Suppressor macrophage treated with lipopolysaccharide for 1 hour (primary cell): Measurements from ENCODE around the gene FRMD4B.
"Not testable (repeated sequence)": the region's sequence is repeated elsewhere in the genome, so short reads cannot be mapped to it uniquely, and the experiment has no call there.

Experiments used
- DNase-seq, 3 donors: peaks; one replicate each; pipeline ENCODE4 v3.0.0-alpha.2; 2020 to 2022

FRMD4B gene

DNA sequence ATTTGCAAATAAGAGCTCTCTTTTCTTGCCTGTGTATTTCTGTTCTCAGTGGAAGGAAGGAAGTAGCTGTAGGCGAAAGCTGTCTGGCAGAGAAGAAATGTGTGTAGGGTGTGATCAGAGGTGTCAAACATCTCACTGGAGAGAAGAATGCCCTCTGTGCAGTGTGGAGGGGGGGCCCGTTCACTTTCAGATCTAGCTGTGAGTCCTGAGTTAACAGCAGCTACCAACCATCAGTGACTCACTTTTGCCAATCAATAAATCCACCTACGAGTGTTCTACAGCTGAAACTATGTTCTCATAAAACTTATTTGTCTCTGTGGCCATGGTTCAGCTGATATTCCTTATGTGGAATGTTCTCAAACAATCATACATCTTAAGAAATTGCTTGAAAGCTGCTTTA lies 103.7 kb downstream of the FRMD4B start:
- DNase-seq = no peak

DNA sequence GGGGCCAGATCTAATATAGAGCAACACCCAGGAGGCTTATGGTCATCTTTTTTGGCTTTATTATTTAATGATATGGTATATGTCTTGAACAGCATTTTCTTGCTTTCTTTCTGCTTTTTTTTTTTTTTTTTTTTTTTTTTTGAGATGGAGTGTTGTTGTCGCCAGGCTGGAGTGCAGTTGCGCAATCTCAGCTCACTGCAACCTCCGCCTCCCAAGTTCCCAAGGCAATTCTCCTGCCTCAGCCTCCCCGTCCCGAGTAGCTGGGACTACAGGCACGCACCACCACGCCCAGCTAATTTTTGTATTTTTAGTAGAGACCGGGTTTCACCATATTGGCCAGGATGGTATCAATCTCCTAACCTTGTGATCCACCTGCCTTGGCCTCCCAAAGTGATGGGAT lies 108.5 kb downstream of the FRMD4B start:
- not testable (repeated sequence) for DNase-seq

DNA sequence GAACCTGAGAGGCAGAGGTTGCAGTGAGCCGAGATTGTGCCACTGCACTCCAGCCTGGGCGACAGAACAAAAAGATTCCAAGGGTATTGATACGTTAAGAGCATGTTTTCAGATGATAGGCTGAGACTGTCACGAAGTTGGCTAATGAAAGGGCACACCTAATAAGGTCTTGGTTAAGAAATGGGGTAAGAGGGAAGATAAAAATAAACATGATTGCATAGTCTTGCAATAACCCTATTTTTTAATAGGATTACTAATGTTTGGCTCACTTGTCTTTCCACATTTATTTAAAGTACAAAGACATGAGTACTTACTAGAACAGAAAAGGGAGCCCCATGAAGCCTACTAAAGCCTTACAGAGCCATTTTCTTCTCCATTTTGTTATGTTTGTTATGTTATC lies 109.0 kb downstream of the FRMD4B start:
- DNase-seq = no peak

DNA sequence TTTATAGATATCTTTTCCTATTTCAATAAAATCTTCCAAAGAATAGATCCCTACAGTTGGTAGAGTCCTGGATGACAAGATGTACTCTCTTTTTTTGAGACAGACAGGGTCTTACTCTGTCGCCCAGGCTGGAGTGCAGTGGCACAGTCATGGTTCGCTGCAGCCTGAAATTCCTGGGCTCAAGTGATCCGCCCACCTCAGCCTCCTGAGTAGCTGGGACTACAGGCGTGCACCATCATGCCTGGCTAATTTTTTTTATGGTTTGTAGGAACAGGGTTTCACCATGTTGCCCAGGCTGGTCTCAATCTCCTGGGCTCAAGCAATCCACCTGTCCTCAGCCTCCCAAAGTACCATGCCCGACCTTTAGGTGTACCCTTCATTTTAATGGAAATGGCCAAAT lies 109.7 kb downstream of the FRMD4B start:
- not testable (repeated sequence) for DNase-seq

DNA sequence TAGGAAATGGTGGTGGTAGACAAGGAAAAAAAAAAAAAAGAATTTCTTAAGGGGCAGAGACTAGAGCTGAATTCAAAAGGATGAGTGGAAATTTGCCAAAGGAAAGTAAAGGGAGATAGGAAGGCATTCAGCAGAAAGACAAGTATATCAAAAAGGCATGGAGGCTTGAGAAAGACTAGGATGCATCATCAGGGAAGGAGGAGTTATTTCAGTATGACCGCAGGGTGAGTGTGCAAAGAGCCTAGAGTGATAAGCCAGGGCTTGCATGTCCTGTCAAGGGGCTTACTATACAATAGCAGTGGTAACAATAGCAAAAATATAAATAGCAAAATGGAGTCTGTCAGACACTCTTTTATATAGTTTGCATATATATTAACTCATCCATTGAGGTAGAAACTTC lies 112.0 kb downstream of the FRMD4B start:
- DNase-seq = no peak

DNA sequence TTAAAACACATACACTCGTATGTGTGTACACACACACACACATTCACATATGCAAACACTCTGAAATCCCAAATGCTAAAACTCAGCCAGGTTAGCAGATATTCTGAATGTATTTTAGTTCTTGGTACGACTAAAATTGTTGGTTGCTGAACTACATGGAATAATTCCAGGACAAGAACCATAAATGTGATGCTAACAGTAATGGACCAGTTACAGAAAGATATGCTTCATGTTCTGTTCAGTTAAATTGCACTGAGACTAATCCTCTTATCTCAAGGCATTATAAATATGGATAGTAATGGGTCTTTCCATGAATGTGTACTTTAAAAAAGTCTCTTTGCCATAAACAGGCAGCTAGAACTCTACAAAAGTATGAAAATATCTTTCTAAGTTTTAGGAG lies 113.3 kb downstream of the FRMD4B start:
- DNase-seq = no peak

DNA sequence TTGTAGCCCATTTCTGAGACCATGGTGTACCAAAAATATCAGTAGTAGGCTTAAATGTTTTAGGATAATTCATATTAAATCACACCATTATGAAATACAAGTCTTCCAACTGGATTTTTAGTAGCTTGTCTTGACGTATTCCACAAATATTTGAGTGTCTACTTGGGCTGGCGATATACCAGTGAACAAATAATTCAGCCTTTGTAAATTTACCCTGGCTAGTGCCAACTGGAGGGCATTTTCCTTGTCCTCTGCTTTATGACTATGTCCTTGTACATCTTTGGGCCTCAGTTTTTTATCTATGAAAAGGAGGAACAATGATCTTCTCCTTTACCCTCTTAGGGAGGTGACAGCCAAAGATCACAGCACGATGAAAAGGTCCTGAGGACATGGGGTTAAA lies 114.8 kb downstream of the FRMD4B start:
- DNase-seq = no peak

DNA sequence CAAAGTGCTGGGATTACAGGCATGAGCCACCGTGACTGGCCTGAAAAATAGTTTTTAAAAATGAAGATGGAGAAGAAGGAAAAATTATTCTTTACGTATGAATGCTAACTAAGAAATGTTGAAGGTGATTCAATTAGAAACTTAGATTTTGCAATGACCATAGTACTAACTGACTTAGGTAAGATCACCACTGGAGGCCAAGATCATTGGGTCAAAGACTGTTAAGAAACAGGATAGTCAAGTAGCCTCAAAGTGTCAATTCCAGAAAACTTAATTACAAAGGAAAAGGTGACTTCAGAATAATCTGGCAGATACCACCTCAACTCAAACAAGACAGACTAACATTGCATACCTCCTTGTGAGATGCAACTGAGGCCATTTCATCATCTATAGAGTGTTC lies 119.3 kb downstream of the FRMD4B start:
- DNase-seq = no peak

DNA sequence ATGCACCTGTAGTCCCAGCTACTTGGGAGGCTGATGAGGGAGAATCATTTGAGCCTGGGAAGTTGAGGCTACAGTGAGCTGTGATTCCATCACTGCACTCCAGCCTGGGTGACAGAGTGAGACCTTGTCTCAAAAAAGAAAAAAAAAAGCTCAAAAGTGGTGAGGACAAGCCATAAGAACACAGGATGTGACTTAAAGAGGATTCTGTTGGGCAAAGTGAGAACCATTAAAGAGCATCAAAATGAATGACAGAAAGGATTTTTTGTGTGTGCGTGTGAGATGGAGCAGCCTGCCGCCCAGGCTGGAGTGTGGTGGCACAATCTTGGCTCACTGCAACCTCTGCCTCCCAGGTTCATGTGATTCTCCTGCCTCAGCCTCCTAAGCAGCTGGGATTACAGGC lies 119.8 kb downstream of the FRMD4B start:
- DNase-seq = not testable (repeated sequence)

DNA sequence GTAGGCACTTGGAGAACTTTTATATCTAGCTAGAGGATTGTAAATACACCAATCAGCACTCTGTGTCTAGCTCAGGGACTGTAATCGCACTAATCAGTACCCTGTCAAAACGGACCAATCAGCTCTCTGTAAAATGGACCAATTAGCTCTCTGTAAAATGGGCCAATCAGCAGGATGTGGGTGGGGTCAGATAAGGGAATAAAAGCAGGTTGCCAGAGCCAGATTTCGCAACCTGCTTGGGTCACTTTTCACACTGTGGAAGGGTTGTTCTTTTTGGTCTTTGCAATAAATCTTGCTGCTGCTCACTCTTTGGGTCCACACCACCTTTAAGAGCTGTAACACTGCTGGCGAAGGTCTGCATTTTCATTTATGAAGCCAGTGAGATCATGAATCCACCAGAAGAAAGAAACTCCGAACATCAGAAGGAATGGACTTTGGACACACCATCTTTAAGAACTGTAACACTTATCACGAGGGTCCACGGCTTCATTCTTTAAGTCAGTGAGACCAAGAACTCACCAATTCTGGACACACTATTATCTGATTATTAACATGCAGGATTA lies 125.0 kb downstream of the FRMD4B start:
- peak in 2 of 3 donors; percentile 11 to 13 for DNase-seq

DNA sequence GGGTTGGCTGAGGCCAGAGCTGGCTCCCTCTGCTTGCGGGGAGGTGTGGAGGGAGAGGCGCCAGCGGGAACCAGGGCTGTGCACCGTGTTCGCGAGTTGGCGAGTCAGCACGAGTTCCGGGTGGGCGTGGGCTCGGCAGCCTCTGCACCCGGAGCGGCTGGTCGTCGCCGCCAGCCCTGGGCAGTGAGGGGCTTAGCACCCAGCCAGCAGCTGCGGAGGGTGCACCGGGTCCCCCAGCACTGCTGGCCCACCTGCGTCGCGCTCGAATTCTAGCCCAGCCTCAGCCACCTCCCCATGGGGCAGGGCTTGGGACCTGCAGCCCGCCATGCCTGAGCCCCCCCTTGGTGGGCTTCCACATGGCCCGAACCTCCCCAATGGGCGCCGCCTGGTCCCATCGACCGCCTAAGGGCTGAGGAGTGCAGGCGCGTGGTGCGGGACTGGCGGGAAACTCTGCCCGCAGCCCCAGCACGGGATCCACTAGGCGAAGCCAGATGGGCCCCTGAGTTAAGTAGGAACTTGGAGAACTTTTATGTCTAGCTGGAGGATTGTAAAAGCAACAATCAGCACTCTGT lies 125.6 kb downstream of the FRMD4B start:
- no peak for DNase-seq

DNA sequence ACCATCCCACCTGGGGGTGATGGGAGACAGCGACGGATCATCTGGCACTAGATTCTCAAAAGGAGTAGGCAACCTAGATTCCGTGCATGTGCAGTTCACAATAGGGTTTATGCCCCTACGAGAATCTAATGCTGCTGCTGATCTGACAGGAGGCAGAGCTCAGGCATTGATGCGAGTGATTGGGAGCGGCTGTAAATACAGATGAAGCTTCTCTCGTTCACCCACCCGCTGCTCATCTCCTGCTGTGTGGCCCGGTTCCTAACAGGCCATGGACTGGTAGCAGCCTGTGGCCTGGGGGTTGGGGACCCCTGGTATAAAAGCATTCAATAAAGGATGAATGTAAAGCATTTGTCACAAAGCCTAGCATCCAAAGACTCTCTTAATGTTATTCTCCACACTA lies 126.8 kb downstream of the FRMD4B start:
- DNase-seq = no peak

DNA sequence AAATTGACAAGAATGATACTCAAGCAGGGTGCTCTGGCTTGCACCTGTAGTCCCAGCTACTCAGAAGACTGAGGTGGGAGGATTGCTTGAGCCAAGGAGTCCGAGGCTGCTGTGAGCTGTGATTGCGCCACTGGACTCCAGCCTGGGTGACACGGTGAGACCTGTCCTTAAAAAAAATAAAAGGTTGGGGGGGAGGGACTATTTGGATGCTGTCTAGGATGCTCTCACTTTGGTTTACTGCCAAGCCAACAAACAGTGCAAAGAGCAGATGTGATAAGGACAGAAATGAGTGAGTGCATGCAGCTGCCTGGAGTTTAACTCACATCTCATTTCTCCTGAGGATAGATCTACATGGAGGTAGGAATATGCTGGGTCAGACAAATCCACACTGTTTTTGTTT lies 130.0 kb downstream of the FRMD4B start:
- DNase-seq = no peak

DNA sequence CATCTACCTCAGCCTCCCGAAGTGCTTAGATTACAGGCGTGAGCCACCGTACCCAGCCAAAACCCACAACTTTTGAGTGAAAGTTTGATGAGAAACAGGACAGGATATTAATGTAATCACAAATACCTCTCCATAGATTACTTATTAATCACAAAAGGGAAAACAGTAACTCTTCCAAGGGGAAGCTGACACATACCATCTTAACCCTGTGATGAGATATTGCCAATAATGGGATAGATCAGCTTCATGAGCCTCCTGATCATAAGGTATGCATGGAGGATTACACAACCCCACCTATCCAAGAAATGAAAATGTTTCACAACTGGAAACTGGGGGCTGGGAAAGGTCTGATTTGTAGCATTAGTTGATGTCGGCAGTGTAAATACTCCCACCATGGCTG lies 131.5 kb downstream of the FRMD4B start:
- no peak for DNase-seq

DNA sequence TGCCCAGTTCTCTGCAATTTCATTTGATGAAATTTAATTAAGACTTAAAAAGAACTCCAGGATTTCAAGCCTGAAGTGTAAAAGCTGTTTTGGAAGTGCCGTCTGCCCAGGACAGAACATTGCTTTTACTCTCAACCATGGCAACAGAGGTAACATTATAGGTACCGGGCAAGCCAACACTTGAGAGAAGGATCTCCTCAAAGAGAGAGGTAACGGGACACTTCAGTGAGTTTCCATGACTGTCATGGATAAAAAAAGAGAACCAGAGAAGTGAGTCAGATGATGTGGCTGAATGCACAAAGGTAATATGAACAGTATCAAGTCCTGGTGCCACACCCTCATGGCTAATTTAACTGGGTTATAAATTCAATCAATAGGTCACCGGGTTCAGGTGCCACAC lies 133.3 kb downstream of the FRMD4B start:
- DNase-seq = no peak

DNA sequence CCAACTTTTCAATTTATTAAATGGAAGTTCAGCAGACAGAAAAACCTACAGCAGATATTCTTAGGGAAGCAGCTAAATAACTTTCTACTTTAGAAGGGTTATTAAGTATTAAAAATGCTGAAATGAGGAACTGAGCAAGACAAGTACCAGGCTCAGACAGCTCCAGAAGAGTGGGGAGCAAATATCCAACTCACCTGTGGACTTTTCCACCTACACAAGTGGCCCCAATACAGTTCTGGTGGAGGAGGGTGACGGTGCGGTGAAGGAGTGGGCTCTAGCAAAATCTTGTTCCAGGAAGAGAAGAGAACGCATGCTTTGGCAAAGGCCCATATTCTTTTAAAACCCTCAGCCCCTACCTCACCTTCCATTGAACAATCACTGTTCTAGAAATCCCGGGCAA lies 133.7 kb downstream of the FRMD4B start:
- no peak for DNase-seq

DNA sequence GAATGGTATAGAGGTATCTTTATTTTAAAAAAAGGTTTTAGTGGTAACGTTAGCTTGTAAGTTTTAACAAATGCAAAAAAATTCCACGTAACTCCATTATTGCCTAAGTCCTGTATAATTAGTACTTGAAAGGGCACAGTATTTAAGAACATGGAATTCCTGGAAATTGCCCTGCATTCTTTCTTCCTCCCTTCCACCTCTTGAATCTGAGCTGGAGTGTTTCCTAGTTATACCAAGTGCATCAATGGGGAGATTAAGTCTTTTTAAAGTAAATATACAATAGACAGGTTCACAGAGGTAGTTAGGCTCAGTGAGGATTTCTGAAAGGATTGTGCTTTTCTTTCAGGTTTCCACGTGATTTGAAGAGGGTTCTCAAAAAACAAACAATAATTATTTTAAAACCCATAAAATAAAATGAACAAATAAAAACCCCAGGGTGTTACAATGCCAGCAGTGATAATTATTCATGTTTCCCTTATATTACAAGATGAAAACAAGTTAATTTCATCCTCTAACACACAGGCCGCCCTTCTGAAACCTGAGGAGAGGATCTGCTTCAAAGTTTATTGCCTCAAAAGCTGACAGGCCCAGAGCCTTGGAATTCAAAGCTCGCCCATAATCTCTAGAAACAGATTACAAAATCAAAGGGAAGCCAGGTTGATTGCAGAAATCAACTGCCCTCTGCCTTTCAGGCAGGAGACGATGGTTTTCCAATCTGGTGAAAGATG lies 134.6 kb downstream of the FRMD4B start:
- no peak for DNase-seq

DNA sequence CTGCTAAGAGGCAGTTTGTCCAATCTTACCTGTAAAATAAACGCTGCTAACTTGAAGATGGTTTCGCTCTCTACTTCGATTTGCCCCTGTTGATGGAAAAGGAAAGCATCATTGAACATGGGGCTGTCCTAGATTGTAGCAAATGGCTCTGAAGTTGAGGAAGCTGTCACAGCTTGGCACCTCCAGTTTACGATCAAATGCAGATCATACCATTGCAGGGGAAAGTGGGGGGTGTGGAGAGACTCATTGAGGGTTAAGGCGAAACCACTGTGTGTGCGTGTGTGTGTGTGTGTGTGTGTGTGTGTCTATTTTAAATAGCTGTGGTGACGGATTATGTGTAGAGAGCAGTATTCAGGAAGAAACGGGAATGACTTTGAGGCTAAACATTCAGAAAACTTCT lies 135.9 kb downstream of the FRMD4B start:
- no peak for DNase-seq

DNA sequence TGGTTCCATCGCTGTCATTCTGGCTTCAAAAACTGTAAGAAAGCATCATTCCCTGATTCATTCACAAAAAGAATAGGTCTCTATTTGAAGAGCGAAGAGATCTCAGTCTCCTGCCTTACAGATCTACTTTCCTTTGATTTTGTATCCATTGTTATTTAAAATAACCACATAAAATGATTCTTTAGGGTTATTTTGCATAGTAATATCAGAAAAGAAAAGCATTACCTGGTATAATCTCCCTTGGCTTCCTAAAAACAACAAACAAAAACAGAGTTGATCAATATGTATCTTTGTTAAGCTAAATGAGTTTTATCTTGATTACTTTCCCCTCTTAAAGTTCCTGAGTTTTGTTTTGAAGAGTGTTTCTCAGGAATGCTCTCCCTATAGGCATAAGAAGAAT lies 136.9 kb downstream of the FRMD4B start:
- DNase-seq = no peak

DNA sequence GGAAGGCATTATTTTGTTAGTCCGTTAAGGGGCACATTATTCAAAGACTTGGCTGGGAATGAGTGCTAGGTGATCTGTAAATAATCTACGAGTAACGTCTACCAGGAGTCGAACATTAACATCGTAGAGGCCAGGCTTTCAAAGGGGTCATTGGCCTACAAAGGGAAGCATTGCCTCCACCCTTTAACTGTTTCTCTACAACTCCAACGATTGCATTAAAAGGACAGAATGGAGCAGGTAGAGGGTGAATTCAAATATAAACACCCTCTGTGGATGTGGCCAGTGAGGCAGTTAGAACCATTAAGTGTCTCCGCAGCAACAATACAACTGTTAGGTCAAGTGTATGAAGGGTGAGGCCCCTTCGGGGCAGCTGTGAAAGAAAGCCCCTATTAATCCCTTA lies 137.5 kb downstream of the FRMD4B start:
- DNase-seq = no peak

DNA sequence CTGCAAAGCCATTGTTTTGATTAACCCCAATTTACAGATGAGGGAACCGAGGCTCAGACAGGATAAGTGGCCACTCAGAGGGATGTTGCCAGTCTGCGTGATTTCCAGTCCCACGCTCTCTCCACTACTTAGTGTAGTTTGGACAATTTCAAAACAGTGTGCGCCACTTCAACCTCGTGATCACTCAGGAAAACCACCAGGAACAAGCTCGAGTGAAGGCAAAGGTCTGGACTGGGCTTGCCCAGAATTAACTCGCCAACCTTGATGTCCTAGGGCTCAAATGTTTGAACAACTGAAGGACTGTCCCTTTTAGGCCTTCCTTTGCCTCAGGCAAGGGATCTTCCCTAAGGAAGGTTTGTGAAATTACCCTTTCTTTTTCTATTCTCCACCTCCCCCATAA lies 139.3 kb downstream of the FRMD4B start:
- DNase-seq = no peak

DNA sequence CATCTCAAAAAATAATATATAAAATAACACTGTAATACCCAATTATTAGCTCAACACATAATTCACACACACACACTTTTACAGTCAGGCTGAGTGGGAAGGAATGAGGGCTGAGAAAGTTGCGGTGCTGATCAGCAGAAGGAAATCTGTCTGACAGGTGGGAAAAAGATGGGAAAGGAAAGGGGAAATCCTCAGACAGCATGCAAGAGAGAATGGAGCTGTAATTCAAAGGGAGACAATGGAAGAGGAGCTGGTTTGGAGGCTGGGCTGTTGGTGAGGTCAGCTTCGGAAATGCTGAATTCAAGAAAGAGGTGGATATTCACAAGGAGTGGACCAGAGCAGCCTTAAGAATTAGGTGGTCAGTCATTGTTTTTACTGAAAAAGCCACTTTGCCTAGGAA lies 141.8 kb downstream of the FRMD4B start:
- DNase-seq = no peak

DNA sequence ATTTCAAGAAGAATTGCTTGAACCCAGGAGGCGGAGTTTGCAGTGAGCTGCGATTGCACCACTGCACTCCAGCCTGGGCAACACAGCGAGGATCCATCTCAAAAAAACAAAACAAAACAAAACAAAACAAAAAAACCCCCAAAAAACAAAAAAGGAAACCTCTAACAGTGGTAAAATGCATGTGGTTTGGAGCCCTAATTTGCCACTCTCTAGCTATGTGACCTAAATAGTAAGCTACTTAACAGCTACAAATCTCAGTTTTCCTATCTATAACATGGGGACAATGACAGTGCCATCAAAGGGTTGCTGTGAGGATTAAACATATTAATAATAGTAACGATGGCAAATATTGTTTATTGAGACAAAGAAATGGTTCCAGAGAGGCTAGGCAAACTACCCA lies 144.1 kb downstream of the FRMD4B start:
- DNase-seq = no peak

DNA sequence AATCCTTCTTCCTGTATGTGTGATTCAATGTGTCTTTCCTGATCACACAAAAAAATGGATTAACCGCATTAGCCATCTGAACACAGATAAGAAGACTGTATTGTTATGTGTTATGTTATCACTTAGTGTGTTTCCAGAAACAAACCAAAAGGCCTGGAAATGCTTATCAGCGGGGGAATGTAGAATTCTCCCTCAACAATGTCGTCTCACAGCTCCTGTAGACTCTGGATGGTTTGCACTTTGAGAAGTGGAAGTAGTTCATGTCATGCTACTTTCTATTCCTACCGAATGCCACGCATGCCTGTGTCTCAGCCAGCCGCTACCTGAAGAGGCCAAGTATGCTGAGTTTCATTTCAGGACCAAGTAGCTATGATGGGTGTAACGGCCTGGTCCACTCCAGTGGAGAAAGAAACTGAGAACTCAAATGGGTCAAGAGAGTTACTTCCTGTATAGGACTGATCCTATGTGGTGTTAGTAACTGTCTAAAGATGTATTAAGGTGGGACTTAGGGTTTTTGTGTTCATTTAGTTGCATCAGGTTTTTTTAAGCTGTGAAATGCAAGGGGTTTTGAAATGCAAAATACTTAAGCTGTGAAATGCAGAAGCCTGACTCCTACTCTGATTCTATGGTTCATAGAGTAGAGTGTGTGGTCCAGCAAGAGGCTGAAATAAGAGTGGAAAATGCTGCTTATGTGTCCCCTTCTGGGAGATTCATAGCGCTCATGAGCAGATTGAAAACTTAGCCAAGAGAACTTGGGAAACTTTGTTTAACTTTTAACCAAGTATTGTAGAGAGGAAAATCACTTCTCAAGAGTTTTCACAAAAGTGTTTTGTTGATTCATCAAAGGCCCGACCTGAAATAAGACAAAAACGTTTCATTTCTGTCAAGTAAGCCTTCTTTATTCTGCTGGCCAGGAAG lies 145.0 kb downstream of the FRMD4B start:
- no peak for DNase-seq
